WTC11 (cell line): ENCODE results near the gene ASCC1. TPM values are rescaled to one million over a fixed set of nuclear protein-coding genes. Genes with fewer than 3 reads are reported as not detected.

Experiments used
- CREM ChIP-seq: sonication (generic); formaldehyde crosslinking; IDR thresholded peaks from 2 replicates; pipeline ENCODE4 v1.8.1; 2022; ENCODE audit warnings: mild to moderate bottlenecking, missing genetic modification reagents, moderate library complexity
- ERG ChIP-seq: fragments of 250-450 bp; sonication (Bioruptor Pico); IDR thresholded peaks from 2 replicates; pipeline ENCODE4 v1.8.0; 2021; ENCODE audit warnings: mild to moderate bottlenecking
- ESRRA ChIP-seq: sonication (generic); formaldehyde crosslinking; IDR thresholded peaks from 2 replicates; pipeline ENCODE4 v1.8.1; 2022; ENCODE audit warnings: mild to moderate bottlenecking, missing genetic modification reagents, borderline replicate concordance
- FOXJ3 ChIP-seq: sonication (generic); formaldehyde crosslinking; IDR thresholded peaks from 2 replicates; pipeline ENCODE4 v1.9.0; 2021; ENCODE audit warnings: missing genetic modification reagents, mild to moderate bottlenecking, borderline replicate concordance
- FOXK1 ChIP-seq: sonication (generic); formaldehyde crosslinking; IDR thresholded peaks from 2 replicates; pipeline ENCODE4 v1.8.0; 2022; ENCODE audit warnings: mild to moderate bottlenecking, moderate library complexity, missing genetic modification reagents
- GTF2I ChIP-seq: fragments of 250-450 bp; sonication (Bioruptor Pico); conservative IDR thresholded peaks from 2 replicates; pipeline ENCODE4 v1.4.0; 2021; ENCODE audit warnings: mild to moderate bottlenecking
- JAZF1 ChIP-seq: fragments of 250-450 bp; sonication (Bioruptor Pico); IDR thresholded peaks from 2 replicates; pipeline ENCODE4 v1.9.0; 2021; ENCODE audit warnings: moderate library complexity, mild to moderate bottlenecking, inconsistent platforms
- JUN ChIP-seq: sonication (generic); formaldehyde crosslinking; IDR thresholded peaks from 2 replicates; pipeline ENCODE4 v1.8.0; 2023; ENCODE audit warnings: mild to moderate bottlenecking, missing genetic modification reagents
- MYBL2 ChIP-seq: sonication (generic); formaldehyde crosslinking; IDR thresholded peaks from 2 replicates; pipeline ENCODE4 v1.8.1; 2023; ENCODE audit warnings: mild to moderate bottlenecking, moderate library complexity, missing genetic modification reagents
- OVOL2 ChIP-seq: fragments of 250-450 bp; sonication (Bioruptor Pico); IDR thresholded peaks from 2 replicates; pipeline ENCODE4 v1.9.0; 2021; ENCODE audit warnings: mild to moderate bottlenecking, borderline replicate concordance
- PRDM15 ChIP-seq: sonication (generic); formaldehyde crosslinking; IDR thresholded peaks from 2 replicates; pipeline ENCODE4 v1.8.0; 2022; ENCODE audit warnings: missing genetic modification reagents
- PREB ChIP-seq: sonication (generic); formaldehyde crosslinking; IDR thresholded peaks from 2 replicates; pipeline ENCODE4 v1.8.1; 2022; ENCODE audit warnings: mild to moderate bottlenecking, missing genetic modification reagents, moderate library complexity, borderline replicate concordance
- SP1 ChIP-seq: sonication (generic); formaldehyde crosslinking; conservative IDR thresholded peaks from 2 replicates; pipeline ENCODE4 v1.8.1; 2022; ENCODE audit warnings: missing genetic modification reagents
- TEAD1 ChIP-seq: sonication (generic); formaldehyde crosslinking; IDR thresholded peaks from 2 replicates; pipeline ENCODE4 v1.8.0; 2022; ENCODE audit warnings: mild to moderate bottlenecking, missing genetic modification reagents
- TP53 ChIP-seq: sonication (generic); formaldehyde crosslinking; IDR thresholded peaks from 2 replicates; pipeline ENCODE4 v1.8.1; 2023; ENCODE audit warnings: mild to moderate bottlenecking, missing genetic modification reagents
- ZMAT4 ChIP-seq: fragments of 250-450 bp; sonication (Bioruptor Pico); IDR thresholded peaks from 2 replicates; pipeline ENCODE4 v1.9.0; 2021; ENCODE audit warnings: mild to moderate bottlenecking
- ZNF138 ChIP-seq: sonication (generic); formaldehyde crosslinking; conservative IDR thresholded peaks from 2 replicates; pipeline ENCODE4 v1.8.1; 2022; ENCODE audit warnings: mild to moderate bottlenecking, moderate library complexity, missing genetic modification reagents
- ZNF281 ChIP-seq: sonication (generic); formaldehyde crosslinking; IDR thresholded peaks from 2 replicates; pipeline ENCODE4 v1.8.0; 2023; ENCODE audit warnings: mild to moderate bottlenecking, missing genetic modification reagents
- ZNF423 ChIP-seq: fragments of 250-450 bp; sonication (Bioruptor Pico); IDR thresholded peaks from 2 replicates; pipeline ENCODE4 v2.1.2; 2022; ENCODE audit warnings: mild to moderate bottlenecking, moderate library complexity
- ZNF671 ChIP-seq: fragments of 250-450 bp; sonication (Bioruptor Pico); IDR thresholded peaks from 2 replicates; pipeline ENCODE4 v1.8.0; 2021; ENCODE audit warnings: mild to moderate bottlenecking
- total RNA-seq: library from RNA; stranded (reverse); gene quantifications from 3 replicates; pipeline ENCODE4 v1.2.3, GENCODE V29; 2021
- TF ChIP-seq, protein P1 (sequence below): sonication (generic); formaldehyde crosslinking; conservative IDR thresholded peaks from 2 replicates; pipeline ENCODE4 v1.8.1; 2023; ENCODE audit warnings: mild to moderate bottlenecking, low read depth, missing genetic modification reagents, moderate library complexity
- TF ChIP-seq, protein P2 (sequence below): sonication (generic); formaldehyde crosslinking; IDR thresholded peaks from 2 replicates; pipeline ENCODE4 v1.8.1; 2022; ENCODE audit warnings: missing genetic modification reagents, borderline replicate concordance
- TF ChIP-seq, protein P3 (sequence below): sonication (generic); formaldehyde crosslinking; conservative IDR thresholded peaks from 2 replicates; pipeline ENCODE4 v1.8.1; 2022; ENCODE audit warnings: mild to moderate bottlenecking, missing genetic modification reagents

Gene ASCC1
- total RNA-seq, 1 experiment from 2014 or later = 30.4 TPM

- TF ChIP-seq, protein P1, sequence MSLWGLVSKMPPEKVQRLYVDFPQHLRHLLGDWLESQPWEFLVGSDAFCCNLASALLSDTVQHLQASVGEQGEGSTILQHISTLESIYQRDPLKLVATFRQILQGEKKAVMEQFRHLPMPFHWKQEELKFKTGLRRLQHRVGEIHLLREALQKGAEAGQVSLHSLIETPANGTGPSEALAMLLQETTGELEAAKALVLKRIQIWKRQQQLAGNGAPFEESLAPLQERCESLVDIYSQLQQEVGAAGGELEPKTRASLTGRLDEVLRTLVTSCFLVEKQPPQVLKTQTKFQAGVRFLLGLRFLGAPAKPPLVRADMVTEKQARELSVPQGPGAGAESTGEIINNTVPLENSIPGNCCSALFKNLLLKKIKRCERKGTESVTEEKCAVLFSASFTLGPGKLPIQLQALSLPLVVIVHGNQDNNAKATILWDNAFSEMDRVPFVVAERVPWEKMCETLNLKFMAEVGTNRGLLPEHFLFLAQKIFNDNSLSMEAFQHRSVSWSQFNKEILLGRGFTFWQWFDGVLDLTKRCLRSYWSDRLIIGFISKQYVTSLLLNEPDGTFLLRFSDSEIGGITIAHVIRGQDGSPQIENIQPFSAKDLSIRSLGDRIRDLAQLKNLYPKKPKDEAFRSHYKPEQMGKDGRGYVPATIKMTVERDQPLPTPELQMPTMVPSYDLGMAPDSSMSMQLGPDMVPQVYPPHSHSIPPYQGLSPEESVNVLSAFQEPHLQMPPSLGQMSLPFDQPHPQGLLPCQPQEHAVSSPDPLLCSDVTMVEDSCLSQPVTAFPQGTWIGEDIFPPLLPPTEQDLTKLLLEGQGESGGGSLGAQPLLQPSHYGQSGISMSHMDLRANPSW = no peak
- TF ChIP-seq, protein P2, sequence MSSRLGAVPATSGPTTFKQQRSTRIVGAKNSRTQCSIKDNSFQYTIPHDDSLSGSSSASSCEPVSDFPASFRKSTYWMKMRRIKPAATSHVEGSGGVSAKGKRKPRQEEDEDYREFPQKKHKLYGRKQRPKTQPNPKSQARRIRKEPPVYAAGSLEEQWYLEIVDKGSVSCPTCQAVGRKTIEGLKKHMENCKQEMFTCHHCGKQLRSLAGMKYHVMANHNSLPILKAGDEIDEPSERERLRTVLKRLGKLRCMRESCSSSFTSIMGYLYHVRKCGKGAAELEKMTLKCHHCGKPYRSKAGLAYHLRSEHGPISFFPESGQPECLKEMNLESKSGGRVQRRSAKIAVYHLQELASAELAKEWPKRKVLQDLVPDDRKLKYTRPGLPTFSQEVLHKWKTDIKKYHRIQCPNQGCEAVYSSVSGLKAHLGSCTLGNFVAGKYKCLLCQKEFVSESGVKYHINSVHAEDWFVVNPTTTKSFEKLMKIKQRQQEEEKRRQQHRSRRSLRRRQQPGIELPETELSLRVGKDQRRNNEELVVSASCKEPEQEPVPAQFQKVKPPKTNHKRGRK (CRISPR knock-in tag) = no peak
- TF ChIP-seq ZNF138 (no peak), JAZF1 (CRISPR knock-in tag) (no peak), MYBL2 (CRISPR knock-in tag) (no peak; the same call in 1 of the 2 replicates), FOXK1 (CRISPR knock-in tag) (no peak; the same call in 1 of the 2 replicates), ESRRA (no peak), TP53 (CRISPR knock-in tag) (no peak), ZNF423 (CRISPR knock-in tag) (no peak), FOXJ3 (no peak), ZNF671 (no peak), SP1 (CRISPR knock-in tag) (peak; percentile 97; the same call in 1 of the 2 replicates), ERG (CRISPR knock-in tag) (no peak), PREB (CRISPR knock-in tag) (no peak), PRDM15 (CRISPR knock-in tag) (no peak), ZMAT4 (no peak), GTF2I (CRISPR knock-in tag) (no peak), OVOL2 (CRISPR knock-in tag) (no peak), ZNF281 (CRISPR knock-in tag) (peak; percentile 95), TEAD1 (peak; percentile 34; the same call in 1 of the 2 replicates), JUN (CRISPR knock-in tag) (no peak), CREM (CRISPR knock-in tag) (no peak)
- TF ChIP-seq, protein P3, sequence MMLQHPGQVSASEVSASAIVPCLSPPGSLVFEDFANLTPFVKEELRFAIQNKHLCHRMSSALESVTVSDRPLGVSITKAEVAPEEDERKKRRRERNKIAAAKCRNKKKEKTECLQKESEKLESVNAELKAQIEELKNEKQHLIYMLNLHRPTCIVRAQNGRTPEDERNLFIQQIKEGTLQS (CRISPR knock-in tag) = no peak
Observed at GRCh38 chr10:72260239-72260975, 44.3 kb upstream of the ASCC1 start (continued).
